ENCODE data around the gene LRRC4B. TPM values are rescaled to one million over a fixed set of nuclear protein-coding genes. Genes with fewer than 3 reads are reported as not detected.

Gene LRRC4B
- total RNA-seq, 6 donors from 2014 or later: 0.69 to 5.1 (median 1.7) TPM

DNA sequence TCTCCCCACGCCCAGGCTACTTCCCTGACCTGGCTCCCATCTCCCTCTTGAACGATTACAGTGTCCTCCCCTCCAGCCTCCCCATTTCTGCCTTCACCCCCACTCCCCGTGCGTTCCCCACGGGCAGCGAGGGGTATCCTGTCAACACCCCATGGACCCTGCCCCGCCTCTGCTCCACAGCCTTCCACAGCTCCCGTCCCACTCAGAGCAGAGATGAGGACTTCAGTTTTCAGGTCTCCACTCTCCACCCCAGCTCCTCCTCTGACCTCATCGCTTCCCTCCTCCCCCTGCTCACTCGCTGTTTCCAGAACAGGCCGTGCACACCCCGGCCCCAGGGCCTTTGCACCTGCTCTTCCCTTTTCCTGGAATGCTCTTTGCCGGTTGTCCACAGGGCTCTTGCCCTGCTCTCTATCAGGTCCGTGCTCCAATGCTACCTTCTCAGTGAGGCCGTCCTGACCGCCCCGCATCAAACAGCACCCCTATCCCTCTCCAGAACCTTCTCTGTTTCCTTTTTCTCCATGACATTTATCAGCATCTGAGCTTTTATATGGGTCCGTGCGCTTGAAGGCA is 15.0 kb downstream of the LRRC4B start:
- Histone ChIP-seq H3K27ac (no peak overlapping the region), H3K4me1 (peaks cover 9 to 18% (median 13%) of the 10 kb centered on the region in 4 donors), H3K27me3 (peaks cover 0 to 28% (median 9%) of the 10 kb centered on the region in 4 donors), H3K36me3 (no peaks in the 10 kb centered on the region), H3K9me3 (no peaks in the 10 kb centered on the region), H3K4me3 (no peak overlapping the region)
- TF ChIP-seq EP300 (IDR thresholded peaks at IDR 0.05): no peak
- TF ChIP-seq POLR2AphosphoS5 (IDR thresholded peaks at IDR 0.05): no peak
- TF ChIP-seq, protein P1, sequence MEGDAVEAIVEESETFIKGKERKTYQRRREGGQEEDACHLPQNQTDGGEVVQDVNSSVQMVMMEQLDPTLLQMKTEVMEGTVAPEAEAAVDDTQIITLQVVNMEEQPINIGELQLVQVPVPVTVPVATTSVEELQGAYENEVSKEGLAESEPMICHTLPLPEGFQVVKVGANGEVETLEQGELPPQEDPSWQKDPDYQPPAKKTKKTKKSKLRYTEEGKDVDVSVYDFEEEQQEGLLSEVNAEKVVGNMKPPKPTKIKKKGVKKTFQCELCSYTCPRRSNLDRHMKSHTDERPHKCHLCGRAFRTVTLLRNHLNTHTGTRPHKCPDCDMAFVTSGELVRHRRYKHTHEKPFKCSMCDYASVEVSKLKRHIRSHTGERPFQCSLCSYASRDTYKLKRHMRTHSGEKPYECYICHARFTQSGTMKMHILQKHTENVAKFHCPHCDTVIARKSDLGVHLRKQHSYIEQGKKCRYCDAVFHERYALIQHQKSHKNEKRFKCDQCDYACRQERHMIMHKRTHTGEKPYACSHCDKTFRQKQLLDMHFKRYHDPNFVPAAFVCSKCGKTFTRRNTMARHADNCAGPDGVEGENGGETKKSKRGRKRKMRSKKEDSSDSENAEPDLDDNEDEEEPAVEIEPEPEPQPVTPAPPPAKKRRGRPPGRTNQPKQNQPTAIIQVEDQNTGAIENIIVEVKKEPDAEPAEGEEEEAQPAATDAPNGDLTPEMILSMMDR (IDR thresholded peaks at IDR 0.05): no peak
- no peak for TF ChIP-seq POLR2A (IDR thresholded peaks at IDR 0.05)
- ATAC-seq (ENCODE audit: low FRiP score in 2 of 2) (no peak), DNase-seq (no peak)
- WGBS, 2 donors: 74 to 77% methylated on average over 19 of the region's 19 CpGs

DNA sequence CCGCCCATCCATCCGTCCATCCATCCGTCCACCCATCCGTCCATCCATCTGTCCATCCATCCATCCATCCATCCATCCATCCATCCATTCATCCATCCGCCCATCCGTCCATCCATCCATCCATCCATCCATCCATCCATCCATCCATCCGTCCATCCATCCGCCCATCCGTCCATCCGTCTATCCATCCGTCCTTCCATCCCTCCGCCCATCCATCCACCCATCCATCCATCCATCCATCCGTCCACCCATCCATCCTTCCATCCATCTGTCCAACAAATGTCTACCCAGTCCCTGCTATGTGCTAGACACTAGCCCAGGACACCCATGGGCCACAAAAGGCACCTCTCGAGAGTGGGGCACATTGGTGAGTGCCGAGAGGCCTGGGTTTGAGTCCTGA is 15.7 kb downstream of the LRRC4B start:
- DNase-seq (no peak), ATAC-seq (ENCODE audit: low FRiP score in 2 of 2) (no peak)
- Histone ChIP-seq H3K27me3 (peaks cover 0 to 27% (median 9%) of the 10 kb centered on the region in 4 donors), H3K4me3 (no peak overlapping the region), H3K27ac (no peak overlapping the region), H3K36me3 (no peaks in the 10 kb centered on the region), H3K4me1 (peaks cover 13 to 24% (median 15%) of the 10 kb centered on the region in 4 donors), H3K9me3 (no peaks in the 10 kb centered on the region)
- WGBS, 2 donors: 76 to 77% methylated on average over 15 of the region's 15 CpGs
- no peak for TF ChIP-seq POLR2A (IDR thresholded peaks at IDR 0.05)
- TF ChIP-seq, protein P1 (IDR thresholded peaks at IDR 0.05): no peak
- TF ChIP-seq POLR2AphosphoS5 (IDR thresholded peaks at IDR 0.05): no peak
- no peak for TF ChIP-seq EP300 (IDR thresholded peaks at IDR 0.05)

DNA sequence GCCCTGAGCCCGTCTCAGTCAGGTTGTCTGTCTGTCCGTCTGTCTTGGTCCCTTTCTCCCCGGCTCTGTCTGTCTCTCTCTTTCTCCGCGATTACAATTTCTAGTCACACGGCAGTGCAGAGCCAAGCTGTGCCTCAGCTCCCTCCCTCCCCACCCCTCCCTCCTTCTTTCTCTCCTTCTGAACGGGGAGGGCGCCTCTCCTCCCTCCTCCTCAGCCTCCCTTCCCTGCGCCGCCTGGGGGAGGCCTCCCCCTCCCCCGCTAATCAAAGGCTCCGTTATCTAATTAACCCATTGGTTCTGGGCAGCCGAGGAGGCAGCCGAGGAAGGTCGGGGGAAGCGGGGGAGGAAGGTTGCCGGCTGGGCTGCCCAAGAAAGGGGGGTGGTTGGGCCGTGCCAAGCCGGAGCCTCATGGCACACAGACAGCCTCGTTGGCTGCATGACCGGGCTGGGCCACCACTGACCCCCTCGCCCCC is 16.5 kb downstream of the LRRC4B start:
- Histone ChIP-seq H3K4me3 (peak overlapping the region in 3 of 4 donors; percentile 8 to 37 (median 34)), H3K36me3 (no peaks in the 10 kb centered on the region), H3K27me3 (peaks cover 0 to 19% (median 5%) of the 10 kb centered on the region in 4 donors), H3K27ac (peak overlapping the region in 2 of 4 donors; percentile 23 to 39), H3K9me3 (no peaks in the 10 kb centered on the region), H3K4me1 (peaks cover 10 to 26% (median 14%) of the 10 kb centered on the region in 4 donors)
- ATAC-seq (ENCODE audit: low FRiP score in 2 of 2) (no peak), DNase-seq (no peak)
- 1 to 2% methylated on average over 15 to 22 of the region's 22 CpGs for WGBS, 2 donors
- TF ChIP-seq EP300 (IDR thresholded peaks at IDR 0.05) (no peak), POLR2AphosphoS5 (IDR thresholded peaks at IDR 0.05) (no peak), POLR2A (IDR thresholded peaks at IDR 0.05) (no peak)
- TF ChIP-seq, protein P1 (IDR thresholded peaks at IDR 0.05): no peak

DNA sequence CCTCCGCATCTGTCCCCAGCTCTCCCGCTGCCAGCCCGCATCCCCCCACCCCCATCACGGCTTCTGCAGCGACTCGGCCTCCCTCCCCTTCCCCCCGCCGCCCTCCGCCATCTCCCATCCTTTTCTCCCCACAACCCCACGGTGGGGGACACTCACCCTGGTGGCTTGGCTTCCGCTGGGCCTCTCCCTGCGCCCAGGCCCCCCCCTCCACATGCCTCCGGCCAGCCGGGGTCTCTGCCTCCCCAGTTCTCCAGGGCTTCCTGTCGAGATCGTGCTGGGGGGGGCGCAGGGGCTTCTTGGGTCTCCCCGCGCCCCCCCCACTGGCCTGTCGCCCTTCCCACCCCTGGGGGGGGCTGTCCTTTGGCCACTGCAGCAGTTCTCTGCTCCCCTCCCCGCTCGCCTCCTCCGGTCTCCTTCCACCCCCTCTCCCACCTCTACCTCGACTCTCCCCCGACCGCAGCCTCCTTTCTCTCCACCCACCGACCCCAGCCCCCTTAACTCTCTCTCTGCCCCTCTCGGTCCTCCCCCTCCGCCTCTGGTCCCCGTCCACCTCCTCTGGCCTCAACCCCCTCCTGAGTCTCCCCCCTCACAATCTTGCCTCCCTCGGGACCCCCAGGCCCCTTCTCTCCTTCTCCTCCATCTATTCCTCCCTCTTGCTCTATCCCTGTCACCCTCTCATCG is 17.1 kb downstream of the LRRC4B start:
- no peaks in the 10 kb centered on the region for H3K36me3 ChIP-seq
- DNase-seq (no peak), ATAC-seq (ENCODE audit: low FRiP score in 2 of 2) (no peak)
- no peaks in the 10 kb centered on the region for H3K9me3 ChIP-seq
- peaks cover 8 to 22% (median 9%) of the 10 kb centered on the region in 4 donors for H3K4me1 ChIP-seq
- H3K27me3 ChIP-seq: peaks cover 0 to 14% (median 5%) of the 10 kb centered on the region in 4 donors
- TF ChIP-seq EP300 (IDR thresholded peaks at IDR 0.05) (no peak), POLR2A (IDR thresholded peaks at IDR 0.05) (no peak), POLR2AphosphoS5 (IDR thresholded peaks at IDR 0.05) (no peak)
- TF ChIP-seq, protein P1 (IDR thresholded peaks at IDR 0.05): no peak
- WGBS, 2 donors: 9 to 10% methylated on average over 15 to 17 of the region's 32 CpGs
- peak overlapping the region in 3 of 4 donors; percentile 8 to 37 (median 34) for H3K4me3 ChIP-seq
- peak overlapping the region in 2 of 4 donors; percentile 23 to 39 for H3K27ac ChIP-seq

Measured in upper lobe of left lung (tissue), 6 donors.